GM19238 (cell line): ENCODE data around the gene HOXB6.

ENCODE experiments used
- DNase-seq: peaks from one replicate; pipeline ENCODE4 v3.0.0; 2011; ENCODE audit warnings: low spot score; ENCODE audit not compliant: insufficient read length

The HOXB6 gene

DNA sequence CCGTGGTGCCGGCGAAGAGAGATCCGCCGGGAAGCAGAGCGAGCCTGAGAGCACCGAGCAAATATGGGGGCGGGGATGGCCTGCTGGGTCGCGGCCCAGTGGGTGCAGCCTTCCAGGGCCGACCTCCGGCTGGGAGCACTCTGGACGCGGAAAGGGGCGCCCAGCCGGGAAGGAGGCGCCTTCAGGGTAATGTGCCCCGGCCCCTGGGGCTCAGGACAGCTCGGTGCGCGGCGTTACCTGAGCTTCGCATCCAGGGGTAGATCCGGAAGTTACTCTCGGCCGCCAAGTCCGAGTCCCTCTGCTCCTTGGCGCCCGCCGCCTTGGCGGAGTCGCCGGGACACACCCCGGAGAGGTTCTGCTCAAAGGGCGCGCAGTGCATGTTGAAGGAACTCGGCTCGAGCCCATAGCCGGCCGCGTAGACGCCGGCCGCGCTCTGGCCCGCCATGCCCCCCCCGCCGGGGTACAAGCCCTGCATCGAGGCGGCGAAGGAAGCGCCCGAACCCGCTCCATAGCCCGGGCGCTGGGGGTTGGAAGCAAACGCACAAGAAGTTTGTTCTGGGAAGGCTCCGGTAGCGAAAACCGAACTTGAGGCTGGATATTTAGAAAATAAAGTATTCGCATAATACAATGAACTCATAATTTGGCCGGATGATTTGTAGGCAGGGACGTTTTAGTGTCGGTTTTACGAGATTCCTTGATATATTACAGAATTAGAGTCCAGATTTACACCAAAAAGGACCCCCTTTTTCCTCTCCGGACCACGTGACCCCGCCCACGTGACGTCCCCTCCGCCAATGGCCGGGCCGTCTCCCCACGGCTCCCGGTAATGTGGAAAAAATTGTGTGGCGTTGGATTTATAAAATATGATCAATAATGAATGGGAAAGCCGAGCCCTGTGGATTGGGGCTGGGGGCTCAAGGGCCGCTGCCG is 5.8 kb upstream of the HOXB6 start, which contains the start of gene HOXB7:
TSS of gene HOXB7 (minus strand) at position 736 of the 930 bp plus-strand sequence. CDS start at position 637, 99 bp downstream.
- DNase-seq = peak; percentile 83

DNA sequence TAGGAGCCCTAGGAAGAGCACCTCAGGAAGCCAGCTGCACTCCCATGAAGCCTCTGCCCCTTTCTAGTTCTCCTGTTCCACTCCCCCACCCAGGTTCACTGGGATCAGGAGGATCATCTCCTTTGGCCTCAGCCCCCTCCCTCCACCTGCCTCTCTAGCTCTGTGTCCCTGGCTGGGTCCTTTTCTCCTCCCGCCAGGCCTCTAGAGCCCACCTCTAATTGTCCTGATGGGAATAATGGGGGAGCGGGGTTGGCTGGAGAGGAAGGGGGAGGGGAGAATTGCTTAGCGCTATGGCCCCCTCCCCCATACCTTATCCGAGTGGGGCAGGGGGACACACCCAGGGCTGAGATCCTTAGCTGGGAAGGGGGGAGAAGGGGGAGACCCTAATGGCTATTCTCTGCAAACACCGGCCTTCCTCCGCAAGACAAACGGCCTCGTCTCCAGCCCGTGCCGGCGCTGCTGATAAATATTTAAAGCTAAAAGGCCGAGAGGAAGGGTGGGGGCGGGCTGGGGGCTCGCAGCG is 5.0 kb upstream of the HOXB6 start:
- DNase-seq = no peak

DNA sequence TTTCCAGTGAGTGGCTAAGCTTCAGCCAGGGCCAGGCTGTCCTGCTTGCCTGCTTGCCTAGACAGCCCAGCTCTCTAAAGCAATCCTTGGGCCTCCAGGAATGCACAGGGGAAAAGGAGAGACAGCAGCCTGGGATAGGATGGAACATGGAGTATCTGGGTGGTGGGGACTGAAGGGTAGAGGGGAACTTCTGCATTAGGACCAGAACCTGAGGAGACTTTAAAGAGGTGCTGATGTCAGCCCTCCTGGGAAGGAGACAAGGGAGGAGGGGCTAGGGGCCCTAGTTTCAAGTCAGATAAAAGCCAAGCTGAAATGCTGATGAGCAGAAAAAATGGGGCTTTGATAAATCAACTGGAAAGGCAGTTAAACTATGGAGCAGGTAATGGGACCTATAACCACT is 4.2 kb upstream of the HOXB6 start:
- no peak for DNase-seq

DNA sequence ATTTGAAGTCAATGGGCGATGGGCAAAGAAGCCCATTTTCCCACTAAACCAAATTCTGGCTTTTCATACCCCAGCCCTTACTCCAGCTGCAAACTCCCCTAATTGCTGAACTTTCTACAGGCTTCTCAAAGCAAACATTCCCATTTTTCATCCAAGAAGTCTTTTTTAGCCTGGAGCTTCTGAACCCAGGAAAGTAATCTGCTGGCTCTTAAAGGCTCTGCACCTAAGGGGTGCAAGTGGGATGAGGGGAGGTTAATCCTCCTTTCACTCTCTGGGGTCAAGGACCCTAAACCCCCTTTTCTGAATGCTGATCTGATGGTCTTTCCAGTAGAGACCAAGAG is 3.7 kb upstream of the HOXB6 start:
- DNase-seq = no peak

- no peak for DNase-seq
These were observed 2.3 kb upstream of the HOXB6 start for GRCh38 chr17:48606892-48607614.

DNA sequence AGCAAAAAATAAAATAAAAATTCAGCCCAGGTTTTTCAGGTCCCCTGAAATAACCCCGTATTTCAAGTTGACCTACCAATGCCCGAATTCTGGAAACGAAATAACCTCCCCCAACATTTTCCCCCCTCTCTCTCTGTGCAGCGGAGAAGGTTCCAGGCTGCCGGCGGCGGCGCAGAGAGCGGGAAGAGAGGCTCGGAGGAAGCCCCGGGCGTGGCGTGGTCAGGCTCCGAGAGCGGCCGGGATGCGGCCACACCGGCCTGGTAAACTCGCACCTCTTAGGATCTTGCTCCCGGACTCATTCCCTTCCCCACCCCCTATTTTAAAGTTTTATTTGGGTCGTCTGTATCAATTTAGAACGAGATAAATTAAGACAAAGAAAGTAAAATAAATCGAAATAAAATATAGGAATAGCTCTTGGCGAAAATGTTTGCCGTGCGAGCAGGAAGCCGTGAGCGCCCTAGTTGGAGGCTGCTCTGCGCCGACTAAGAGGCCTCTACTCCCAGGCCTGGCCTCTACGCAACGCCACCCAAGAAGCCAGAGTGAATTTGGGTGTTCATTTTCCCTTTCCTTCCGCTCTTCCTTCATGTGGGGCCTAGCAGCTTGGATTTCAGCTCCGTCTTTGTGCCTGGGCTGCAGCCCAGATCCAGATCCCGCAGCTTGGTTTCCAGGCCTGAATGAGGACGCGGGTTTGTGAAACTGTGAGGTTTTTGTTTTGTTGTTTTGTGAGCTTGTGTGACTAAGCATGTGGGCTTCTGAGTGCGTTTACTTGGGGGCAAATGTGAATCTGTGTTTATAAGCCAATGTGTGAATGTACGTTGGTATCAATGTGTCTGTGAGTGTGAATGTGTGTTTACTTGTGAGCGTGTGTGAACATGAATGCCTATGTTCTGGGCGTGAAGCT is 1.5 kb upstream of the HOXB6 start:
- no peak for DNase-seq

- DNase-seq = no peak
These were observed 678 bp upstream of the HOXB6 start for GRCh38 chr17:48605409-48605919.

DNA sequence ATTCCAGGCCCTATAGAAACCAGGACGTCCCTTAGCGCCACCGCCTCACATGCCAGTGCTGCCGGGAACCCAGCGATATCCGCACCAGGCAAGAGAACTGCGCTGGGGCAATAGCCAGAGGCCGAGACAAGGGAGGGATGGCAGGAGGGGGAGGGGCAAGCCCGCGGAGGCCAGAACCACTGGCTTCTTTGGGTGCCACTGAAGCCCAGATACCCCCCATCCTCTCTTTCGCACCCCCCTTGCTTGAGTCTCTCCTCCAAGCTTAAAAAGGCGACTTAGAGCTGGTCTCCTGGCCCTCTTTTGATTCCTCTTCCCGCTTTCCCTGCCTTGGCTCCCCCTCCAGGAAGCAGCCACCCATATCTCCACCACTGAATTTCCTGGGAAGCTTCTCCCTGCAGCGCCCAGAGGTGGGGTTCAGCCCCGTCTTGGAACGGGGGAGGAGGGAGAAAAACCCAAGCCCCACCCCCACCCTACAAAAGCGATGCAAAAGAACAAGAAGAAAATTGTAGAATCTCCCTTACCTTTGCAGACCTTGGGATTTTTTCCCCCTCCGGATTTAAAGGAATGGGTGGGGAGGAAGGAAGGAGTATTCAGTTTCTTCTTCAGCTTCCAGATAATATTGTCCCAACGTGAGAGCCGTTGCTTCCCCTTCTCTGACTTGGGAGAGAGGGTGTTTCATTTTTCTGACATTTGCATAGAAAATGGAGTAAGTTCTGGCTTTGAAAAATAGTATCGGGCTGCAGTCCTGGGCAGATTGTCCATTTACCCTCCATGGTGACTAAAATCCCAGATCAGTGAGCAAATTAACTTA is 622 bp downstream of the HOXB6 start:
- DNase-seq = no peak

DNA sequence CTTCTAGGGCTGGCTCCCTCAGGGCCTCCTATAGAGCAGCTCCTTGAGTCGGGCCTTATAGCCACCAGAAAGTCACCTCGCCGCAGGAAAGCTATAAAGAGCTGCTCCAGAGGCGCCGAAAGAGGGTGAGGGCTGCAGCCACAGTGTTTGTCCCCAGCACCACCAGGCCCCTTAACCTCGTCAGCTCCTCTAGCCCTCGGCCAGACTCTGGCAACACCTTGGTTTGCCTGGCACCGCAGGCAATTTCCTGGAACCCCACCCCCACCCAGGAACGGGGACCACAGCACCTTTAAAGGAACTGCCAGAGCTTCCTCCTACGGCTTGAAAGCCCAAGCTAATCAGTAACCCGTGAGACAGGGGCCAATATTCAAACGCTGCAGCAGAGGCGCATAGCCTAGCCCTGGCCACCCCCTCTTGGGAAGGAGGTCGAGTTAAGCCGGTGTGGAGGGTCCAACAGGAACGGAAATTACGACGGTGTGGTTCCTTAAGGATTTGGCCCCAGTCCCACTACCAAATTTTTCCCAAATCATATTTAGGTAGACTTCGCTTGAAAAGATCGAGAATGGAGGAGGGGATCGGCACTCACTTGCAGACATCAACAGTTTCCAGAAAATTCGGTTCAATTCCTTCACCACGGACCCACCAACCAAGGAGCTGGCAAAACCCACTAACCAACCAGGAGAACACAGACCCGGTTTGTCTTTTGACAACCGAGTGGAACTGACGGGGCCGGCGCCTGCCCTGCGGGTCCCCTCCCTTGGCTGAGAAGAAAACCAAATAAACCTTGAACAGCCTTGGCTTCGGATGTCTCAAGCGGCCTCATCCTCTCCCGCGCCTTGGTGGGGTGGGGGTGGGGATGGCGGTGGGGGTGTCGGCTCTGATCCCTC is 3.0 kb downstream of the HOXB6 start:
- DNase-seq = no peak

DNA sequence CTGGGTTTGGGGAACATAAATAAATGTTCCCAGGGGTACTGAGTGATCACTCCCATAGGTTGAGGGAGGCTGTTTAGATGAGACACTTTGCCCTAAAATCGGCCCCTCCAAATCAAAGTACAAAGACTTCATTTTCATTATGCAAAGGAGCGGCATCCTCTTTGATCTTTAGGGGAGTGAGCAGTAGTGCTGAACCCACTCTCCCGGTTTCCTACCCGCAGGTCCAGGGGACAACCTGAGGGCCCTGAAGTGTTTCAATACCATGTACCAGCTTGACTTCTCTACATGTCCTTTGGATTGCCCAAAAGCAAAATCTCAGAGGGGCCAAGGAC is 3.6 kb downstream of the HOXB6 start:
- no peak for DNase-seq

GRCh38 chr17:48600244-48601098 is 4.3 kb downstream of the HOXB6 start:
- DNase-seq = no peak

- no peak for DNase-seq
These were observed 5.4 kb downstream of the HOXB6 start for GRCh38 chr17:48599354-48599753.

DNA sequence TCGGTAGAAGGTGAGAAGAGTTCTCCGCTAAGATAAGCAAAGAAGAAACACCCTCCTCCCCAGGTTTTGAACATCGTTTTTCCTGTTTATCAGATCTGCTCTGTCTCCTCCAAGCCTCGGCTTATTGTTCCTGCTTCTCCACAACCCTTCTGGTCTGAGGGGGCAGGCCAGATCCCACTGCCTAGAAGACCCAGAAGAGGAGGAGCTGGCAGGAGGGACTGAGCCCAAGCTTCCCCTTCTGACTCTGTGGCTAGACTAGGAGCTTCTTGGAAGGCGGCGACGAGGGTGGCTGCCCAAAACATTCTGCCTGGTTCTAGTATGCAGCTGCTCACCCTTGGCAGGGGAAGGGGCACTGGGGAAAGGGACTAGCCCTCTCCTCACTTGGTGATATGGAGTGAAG is 6.0 kb downstream of the HOXB6 start:
- DNase-seq = no peak

- no peak for DNase-seq
These were observed 6.8 kb downstream of the HOXB6 start for GRCh38 chr17:48597778-48598631.

DNA sequence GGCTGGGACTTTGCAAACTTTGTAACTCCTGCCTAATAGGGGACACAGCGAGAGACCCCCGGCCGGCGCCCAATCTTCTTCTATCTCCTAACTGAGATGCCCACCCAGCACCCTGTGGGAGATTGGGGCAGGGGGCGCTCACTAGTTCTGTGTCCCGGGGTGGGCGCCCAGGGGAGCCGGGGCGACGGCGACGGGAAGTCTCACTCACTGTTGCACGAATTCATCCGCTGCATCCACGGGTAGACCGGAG is 7.3 kb downstream of the HOXB6 start:
- no peak for DNase-seq

- DNase-seq = no peak
These were observed 7.9 kb downstream of the HOXB6 start for GRCh38 chr17:48596735-48597527.
